Activated gamma-delta T cell (primary cell): Measurements from ENCODE around the gene FBXO21.

ENCODE experiments used
- DNase-seq: peaks from one replicate; lab custom pipeline; 2025; lab: John Stamatoyannopoulos, UW

Gene FBXO21

GRCh38 chr12:117162633-117163032 is 27.6 kb downstream of the FBXO21 start:
- no peak for DNase-seq

DNA sequence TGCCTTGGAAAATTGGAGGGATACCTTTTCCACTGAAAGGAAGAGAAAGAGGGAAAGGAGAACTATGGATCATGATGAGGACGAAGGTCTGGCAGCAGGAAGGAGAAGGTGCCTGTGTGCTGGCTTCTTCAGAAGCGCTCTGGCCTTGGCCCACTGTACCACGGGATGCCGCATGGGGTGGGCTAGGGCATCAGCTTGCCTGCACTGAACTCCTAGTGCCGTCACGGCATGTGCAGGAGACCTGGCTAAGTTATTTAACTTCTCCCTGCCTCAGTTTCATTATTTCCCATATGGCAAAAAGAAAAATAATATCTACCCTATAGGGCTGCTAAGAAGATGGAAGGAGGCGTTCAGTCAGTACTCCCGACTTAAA is 28.1 kb downstream of the FBXO21 start:
- no peak for DNase-seq

- no peak for DNase-seq
Measured at GRCh38 chr12:117161460-117162166, 28.7 kb downstream of the FBXO21 start.

GRCh38 chr12:117159674-117160073 is 30.6 kb downstream of the FBXO21 start:
- DNase-seq: no peak

GRCh38 chr12:117158911-117159553 is 31.2 kb downstream of the FBXO21 start:
- no peak for DNase-seq

GRCh38 chr12:117158096-117158495 is 32.2 kb downstream of the FBXO21 start:
- no peak for DNase-seq

DNA sequence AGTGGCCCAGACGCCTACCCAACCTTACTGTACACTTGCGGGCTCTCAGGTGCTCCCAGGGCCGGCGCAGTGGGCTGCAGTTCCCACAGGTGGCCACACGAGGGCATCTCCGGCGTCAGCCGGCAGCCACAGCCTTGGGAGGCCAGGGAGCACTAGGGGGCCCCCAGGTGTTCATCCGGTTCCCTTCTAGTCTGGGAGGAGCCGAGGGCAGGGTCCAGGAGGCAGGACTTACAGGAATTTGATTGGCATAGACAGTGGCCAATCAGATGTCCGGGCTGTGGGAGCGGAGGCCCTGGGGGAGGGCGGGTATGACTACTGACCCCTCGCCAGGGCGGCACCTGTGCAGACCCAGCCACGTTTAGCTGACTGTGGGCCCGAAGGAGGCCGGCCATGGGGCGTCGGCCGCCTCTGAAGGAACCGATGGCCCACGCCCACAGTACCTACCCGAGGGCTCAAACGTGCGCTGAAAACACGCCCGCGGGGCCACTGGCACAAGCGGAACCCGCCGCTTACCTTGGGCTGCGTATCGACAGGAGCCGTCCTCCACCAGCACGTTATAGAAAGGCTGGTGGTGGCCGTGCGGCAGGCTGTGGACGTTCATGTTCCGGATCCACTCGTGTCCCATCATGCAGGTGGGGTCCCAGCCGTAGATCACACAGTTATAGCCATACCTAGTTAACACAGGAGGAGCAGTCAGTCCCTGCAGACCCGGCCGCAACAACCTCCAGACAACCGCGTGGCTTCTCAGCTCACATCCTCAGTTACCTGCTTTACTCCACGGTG is 34.8 kb downstream of the FBXO21 start:
- DNase-seq: peak; percentile 25

GRCh38 chr12:117152793-117153775 is 37.2 kb downstream of the FBXO21 start:
- no peak for DNase-seq

DNA sequence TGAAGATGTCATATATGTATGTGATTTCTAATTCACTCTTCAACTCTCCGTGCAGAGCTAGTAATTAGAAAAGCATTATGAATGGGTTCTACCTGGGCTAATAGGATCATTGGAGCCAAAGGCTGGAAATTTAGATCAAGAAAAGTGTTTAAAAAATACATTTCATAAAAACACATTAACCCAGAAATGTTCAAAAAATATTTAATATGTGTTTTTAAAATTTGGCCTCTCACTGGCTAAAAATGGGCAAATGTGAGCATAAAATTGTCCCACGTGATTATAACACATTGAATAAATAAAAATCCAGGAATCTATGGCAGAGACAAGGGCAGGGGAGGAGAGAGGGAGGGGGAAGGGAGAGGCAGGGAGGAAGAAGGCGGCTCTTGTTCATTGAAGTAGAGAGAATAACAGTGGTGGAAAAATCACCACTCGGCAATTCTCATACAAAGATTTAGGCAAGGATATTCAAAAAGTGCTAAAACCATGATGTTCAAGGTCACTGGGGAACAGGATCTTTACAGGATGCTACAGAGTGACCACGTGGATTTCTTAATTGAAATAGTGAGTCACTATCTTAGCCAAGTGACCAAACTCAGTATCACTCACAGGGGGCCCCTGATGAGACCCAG is 38.8 kb downstream of the FBXO21 start:
- no peak for DNase-seq

DNA sequence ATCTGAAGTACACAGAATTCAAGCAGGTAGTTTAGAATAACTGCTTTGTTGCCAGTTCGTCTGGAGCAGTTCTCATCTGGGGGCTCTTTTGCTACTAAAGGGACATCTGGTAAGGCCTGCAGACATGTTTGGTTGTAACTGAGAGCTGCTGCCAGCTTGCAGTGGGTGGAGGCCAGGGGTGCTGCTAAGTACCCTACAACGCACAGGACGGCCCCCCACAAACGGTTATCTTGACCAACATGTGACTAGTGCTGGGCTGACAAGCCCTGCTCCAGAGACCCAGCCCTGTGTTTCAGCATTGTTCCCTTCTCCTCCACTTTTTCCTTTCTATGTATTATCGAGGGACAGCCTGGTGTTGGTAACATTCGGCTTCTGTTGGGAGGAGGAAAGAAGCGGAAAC is 40.8 kb downstream of the FBXO21 start:
- no peak for DNase-seq

- DNase-seq: no peak
Measured at GRCh38 chr12:117148642-117149041, 41.6 kb downstream of the FBXO21 start.

DNA sequence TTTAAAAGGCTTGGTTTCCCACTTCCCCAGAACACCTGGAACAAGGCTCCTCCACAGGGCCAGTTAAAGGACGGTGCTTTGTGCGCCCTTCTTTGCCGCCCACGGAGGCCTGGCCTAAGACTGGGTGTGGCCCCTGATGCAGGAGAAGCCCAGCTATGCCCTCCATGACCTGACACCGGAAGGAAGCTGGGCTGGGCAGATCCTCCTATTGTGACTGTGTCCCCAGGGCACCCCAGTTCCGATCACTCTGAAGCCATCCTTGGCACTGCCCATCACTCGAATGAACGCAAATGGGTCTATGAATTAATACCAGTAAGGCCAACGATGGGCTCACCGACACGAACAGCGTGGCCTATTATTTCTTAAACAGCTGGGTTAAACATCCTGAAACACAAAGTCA is 42.6 kb downstream of the FBXO21 start:
- DNase-seq: no peak

- no peak for DNase-seq
Measured at GRCh38 chr12:117145597-117146154, 44.6 kb downstream of the FBXO21 start.

DNA sequence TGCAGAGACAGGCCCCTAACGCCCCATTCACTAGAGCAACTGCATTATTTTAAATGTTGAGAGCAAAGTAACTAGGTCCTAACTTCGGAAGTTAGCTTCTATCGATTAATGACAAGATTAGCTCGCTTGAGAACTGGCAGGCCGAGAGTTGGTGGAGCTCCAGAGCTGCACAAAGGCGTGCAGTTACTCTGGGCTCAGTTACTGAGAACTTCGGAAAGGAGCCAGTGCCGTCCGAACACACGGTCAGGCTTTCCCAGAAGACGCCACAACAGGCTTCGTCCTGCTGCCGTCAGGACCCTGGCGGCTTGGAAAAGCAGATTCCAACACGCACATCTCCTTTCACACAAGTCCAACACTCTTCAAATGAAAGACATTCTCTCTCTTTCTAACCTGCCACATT is 45.7 kb downstream of the FBXO21 start:
- DNase-seq: no peak

- DNase-seq: no peak
Measured at GRCh38 chr12:117143008-117143532, 47.2 kb downstream of the FBXO21 start.

- DNase-seq: no peak
Measured at GRCh38 chr12:117142094-117142493, 48.2 kb downstream of the FBXO21 start.

DNA sequence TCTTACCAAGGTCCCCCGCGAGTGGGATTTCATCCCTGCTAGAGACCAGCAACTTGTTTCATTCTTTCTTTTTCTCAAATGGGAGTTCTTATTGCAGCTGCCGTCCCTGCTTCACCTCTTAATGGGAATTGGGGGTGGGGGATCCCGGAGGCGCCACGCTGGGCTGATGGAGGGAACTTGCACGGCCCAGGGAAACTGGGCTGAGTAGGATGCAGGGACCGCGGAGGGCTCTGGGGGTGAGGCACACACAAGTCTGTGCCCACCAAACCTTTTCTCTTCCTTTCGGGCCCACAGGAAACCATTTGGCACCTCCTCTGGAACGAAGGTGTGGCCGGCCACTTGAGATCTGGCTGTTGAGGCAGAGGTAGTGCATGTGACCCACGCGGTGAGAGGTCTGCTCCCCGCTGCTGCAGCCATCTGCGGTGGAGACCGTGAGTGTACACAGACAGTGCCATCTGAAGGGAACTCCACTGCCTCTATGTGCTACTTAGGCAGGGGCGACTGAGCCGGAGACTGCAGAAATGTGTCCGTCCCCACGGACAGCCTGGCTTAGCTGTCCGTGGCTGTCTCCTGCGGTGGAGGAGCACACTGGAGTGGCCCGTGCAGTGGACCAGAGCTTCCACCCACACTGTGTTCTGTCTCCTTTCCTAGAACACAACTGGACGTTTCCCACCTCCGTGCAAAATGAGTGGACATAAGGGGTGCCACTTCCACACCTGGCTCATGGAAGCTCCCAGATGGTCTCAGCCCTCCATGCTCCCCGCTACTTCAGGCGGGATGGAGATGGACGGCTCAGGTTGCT is 49.0 kb downstream of the FBXO21 start:
- no peak for DNase-seq

GRCh38 chr12:117140397-117141096 is 49.7 kb downstream of the FBXO21 start:
- DNase-seq: no peak

- DNase-seq: no peak
Measured at GRCh38 chr12:117139025-117139717, 51.1 kb downstream of the FBXO21 start.
